Lower lobe of right lung (tissue), 2 donors: ENCODE data around the gene NLRP3. TPM values are rescaled to one million over a fixed set of nuclear protein-coding genes. Genes with fewer than 3 reads are reported as not detected.

ENCODE experiments used
- ATAC-seq, 2 donors: fragments of 200-7000 bp; cut with Tn5 transposase; one replicate each; pipeline ENCODE4 v1.9.1; 2020 to 2022; ENCODE audit warnings: mild to moderate bottlenecking in 2 of 2, moderate library complexity in 2 of 2
- DNase-seq: peaks from one replicate; pipeline ENCODE4 v3.0.0-alpha.2; 2020
- H3K27ac ChIP-seq: fragments of 200-600 bp; one replicate; pipeline ENCODE4 v1.8.0; 2022
- H3K27me3 ChIP-seq: fragments of 200-600 bp; one replicate; pipeline ENCODE4 v1.8.0; 2022; ENCODE audit warnings: low read depth
- H3K36me3 ChIP-seq: fragments of 200-600 bp; one replicate; pipeline ENCODE4 v1.8.0; 2022; ENCODE audit warnings: mild to moderate bottlenecking
- H3K4me1 ChIP-seq: fragments of 200-600 bp; one replicate; pipeline ENCODE4 v1.8.0; 2022
- H3K4me3 ChIP-seq: fragments of 200-600 bp; one replicate; pipeline ENCODE4 v1.8.0; 2022; ENCODE audit warnings: mild to moderate bottlenecking
- H3K9me3 ChIP-seq: fragments of 200-600 bp; one replicate; pipeline ENCODE4 v1.8.0; 2022
- CTCF ChIP-seq: fragments of 200-600 bp; IDR thresholded peaks from one replicate; pipeline ENCODE4 v1.8.0; 2022; ENCODE audit warnings: antibody characterized with exemption, mild to moderate bottlenecking
- intact Hi-C: fragments of 100-400 bp; cut with DNase I; formaldehyde crosslinking; loops from one replicate; pipeline ENCODE4 v1.11.0; 2022
- total RNA-seq: library from RNA; stranded (reverse); fragmentation: NEBNext Ultra II Directional; extraction: Animal tissue kit (Norgen Biotek cat#: 25700); gene quantifications from one replicate; pipeline ENCODE4 v1.2.1, GENCODE V29; 2021
- donor health status: DM: no; HTN: yes; CAD: no; lungs with severe emphysema.

NLRP3 gene
- total RNA-seq, 1 donor from 2014 or later, result 3.5 TPM

DNA sequence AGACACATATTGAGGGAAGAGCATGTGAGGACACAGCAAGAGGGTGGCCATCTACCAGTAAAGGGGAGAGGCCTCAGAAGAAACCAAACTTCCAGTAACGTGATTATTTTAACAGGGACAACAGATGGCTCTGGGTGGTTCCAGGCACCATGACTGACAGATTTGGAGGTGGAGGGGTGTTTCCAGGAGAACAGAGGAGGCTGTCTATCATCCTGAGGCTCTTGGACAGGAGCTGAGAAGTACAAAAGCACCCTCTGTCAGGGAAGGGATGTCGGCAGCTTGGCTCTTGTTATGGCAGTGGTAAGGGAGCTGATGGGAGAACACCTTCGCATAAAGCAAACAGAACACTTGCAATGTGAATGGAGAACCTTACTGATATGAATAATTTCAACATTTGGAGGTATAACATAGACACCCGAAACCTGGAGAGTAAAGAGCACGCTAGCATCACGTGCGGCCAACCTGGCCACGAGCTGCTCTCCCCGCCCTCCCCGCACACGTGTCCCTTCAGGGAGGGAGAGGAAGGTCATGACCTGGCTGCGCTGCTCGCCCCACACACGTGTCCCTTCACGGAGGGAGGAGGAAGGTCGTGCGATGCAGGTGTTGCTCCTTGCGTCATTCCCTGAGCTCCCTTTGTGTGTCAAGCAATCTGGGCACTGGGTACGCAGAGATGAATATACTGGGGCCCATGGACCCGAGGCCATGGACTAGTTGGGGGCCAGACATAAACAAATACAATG lies 37.5 kb upstream of the NLRP3 start:
- H3K27ac ChIP-seq, result no peak overlapping the region
- H3K27me3 ChIP-seq, result no peaks in the 10 kb centered on the region
- no peak for TF ChIP-seq CTCF
- H3K4me1 ChIP-seq, result no peaks in the 10 kb centered on the region
- no peak overlapping the region for H3K4me3 ChIP-seq
- no peaks in the 10 kb centered on the region for H3K36me3 ChIP-seq
- H3K9me3 ChIP-seq, result no peaks in the 10 kb centered on the region
- intact Hi-C loops, result no loop called here
- DNase-seq (no peak), ATAC-seq (no peak)

- Histone ChIP-seq H3K4me3 (no peak overlapping the region), H3K27me3 (peaks cover 4% of the 10 kb centered on the region), H3K9me3 (no peaks in the 10 kb centered on the region), H3K27ac (no peak overlapping the region), H3K36me3 (no peaks in the 10 kb centered on the region), H3K4me1 (peaks cover 8% of the 10 kb centered on the region)
- ATAC-seq (no peak), DNase-seq (no peak)
- TF ChIP-seq CTCF, result no peak
- intact Hi-C loops, result no loop called here
These were observed 30.7 kb upstream of the NLRP3 start for GRCh38 chr1:247385283-247385682.

DNA sequence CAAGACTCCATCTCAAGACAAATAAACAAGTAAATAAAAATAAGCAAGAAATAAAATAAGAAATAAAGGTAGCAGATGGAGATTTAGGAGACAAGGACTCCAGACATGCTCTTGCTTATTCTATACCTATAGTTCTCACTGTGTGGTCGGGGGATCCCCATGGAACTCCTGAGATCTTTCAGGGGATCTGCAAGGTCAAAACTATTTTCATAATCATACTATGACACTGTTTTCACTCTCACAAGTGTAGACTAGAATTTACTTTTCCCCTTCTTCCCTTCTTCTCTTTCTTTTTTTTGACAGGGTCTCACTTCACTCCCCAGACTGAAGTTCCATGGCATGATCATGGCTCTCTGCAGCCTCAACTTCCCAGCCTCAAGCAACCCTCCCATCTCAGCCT lies 29.8 kb upstream of the NLRP3 start:
- no peaks in the 10 kb centered on the region for H3K9me3 ChIP-seq
- no peak for ATAC-seq
- no peak for TF ChIP-seq CTCF
- H3K4me3 ChIP-seq, result no peak overlapping the region
- intact Hi-C loops, result no loop called here
- DNase-seq, result no peak
- no peaks in the 10 kb centered on the region for H3K36me3 ChIP-seq
- peaks cover 16% of the 10 kb centered on the region for H3K4me1 ChIP-seq
- H3K27me3 ChIP-seq, result peaks cover 4% of the 10 kb centered on the region
- no peak overlapping the region for H3K27ac ChIP-seq

- TF ChIP-seq CTCF, result no peak
These were observed 29.3 kb upstream of the NLRP3 start for GRCh38 chr1:247386687-247387086.

GRCh38 chr1:247387096-247387495 lies 28.9 kb upstream of the NLRP3 start:
- intact Hi-C loops, result no loop called here
- ATAC-seq (no peak), DNase-seq (no peak)
- H3K4me3 ChIP-seq, result no peak overlapping the region
- H3K27ac ChIP-seq, result no peak overlapping the region
- H3K27me3 ChIP-seq, result peaks cover 4% of the 10 kb centered on the region
- no peak for TF ChIP-seq CTCF
- H3K4me1 ChIP-seq, result peaks cover 16% of the 10 kb centered on the region
- no peaks in the 10 kb centered on the region for H3K9me3 ChIP-seq
- no peaks in the 10 kb centered on the region for H3K36me3 ChIP-seq

More at GRCh38 chr1:247386687-247387086, 29.3 kb upstream of the NLRP3 start:
- DNase-seq, result no peak
- no peak overlapping the region for H3K4me3 ChIP-seq
- no peak for ATAC-seq
- no peak overlapping the region for H3K27ac ChIP-seq
- H3K36me3 ChIP-seq, result no peaks in the 10 kb centered on the region
- peaks cover 4% of the 10 kb centered on the region for H3K27me3 ChIP-seq
- H3K9me3 ChIP-seq, result no peaks in the 10 kb centered on the region
- peaks cover 16% of the 10 kb centered on the region for H3K4me1 ChIP-seq
- intact Hi-C loops, result no loop called here
